Osteoblast (primary cell): Measurements from ENCODE around the gene RNFT1. TPM values are rescaled to one million over a fixed set of nuclear protein-coding genes. Genes with fewer than 3 reads are reported as not detected.
"Not testable (repeated sequence)": the region's sequence is repeated elsewhere in the genome, so short reads cannot be mapped to it uniquely, and the experiment has no call there.

Source experiments
- DNase-seq: peaks from one replicate; pipeline ENCODE4 v3.0.0; 2011; ENCODE audit warnings: low spot score, mixed read lengths; ENCODE audit not compliant: insufficient read length; ENCODE audit errors: missing footprints
- H2AFZ ChIP-seq: 2 replicates; pipeline ENCODE4 v1.6.0; 2011; ENCODE audit warnings: mild to moderate bottlenecking, low read length
- H3K27ac ChIP-seq: 2 replicates; pipeline ENCODE4 v1.5.1; 2011; ENCODE audit warnings: mild to moderate bottlenecking, low read depth, low read length, moderate library complexity
- H3K27me3 ChIP-seq: 2 replicates; pipeline ENCODE4 v1.6.0; 2012; ENCODE audit warnings: mild to moderate bottlenecking, control low read depth, inconsistent platforms, low read length, moderate library complexity; ENCODE audit not compliant: insufficient read depth
- H3K36me3 ChIP-seq: 2 replicates; pipeline ENCODE4 v1.5.1; 2011; ENCODE audit warnings: mild to moderate bottlenecking, low read length, control low read depth, moderate library complexity; ENCODE audit not compliant: insufficient read depth
- H3K4me1 ChIP-seq: 2 replicates; pipeline ENCODE4 v1.5.1; 2011; ENCODE audit warnings: mild to moderate bottlenecking, low read length, control low read depth, moderate library complexity; ENCODE audit not compliant: insufficient read depth
- H3K4me2 ChIP-seq: 2 replicates; pipeline ENCODE4 v1.6.0; 2011; ENCODE audit warnings: mild to moderate bottlenecking, low read length; ENCODE audit not compliant: insufficient read depth
- H3K4me3 ChIP-seq: fragments of 200-600 bp; sonication (generic); 3 replicates; pipeline ENCODE4 v1.5.1; 2012; ENCODE audit warnings: mild to moderate bottlenecking, low read length, inconsistent platforms; ENCODE audit not compliant: insufficient read depth
- H3K79me2 ChIP-seq: 2 replicates; pipeline ENCODE4 v1.6.0; 2012; ENCODE audit warnings: mild to moderate bottlenecking, low read length, control low read depth, inconsistent platforms; ENCODE audit not compliant: insufficient read depth
- H3K9me3 ChIP-seq: 2 replicates; pipeline ENCODE4 v1.5.1; 2011; ENCODE audit warnings: low read depth, low read length, control low read depth
- H4K20me1 ChIP-seq: 2 replicates; pipeline ENCODE4 v1.6.0; 2012; ENCODE audit warnings: mild to moderate bottlenecking, low read length, control low read depth; ENCODE audit not compliant: insufficient read depth
- CTCF ChIP-seq: IDR thresholded peaks from 2 replicates; pipeline ENCODE4 v1.5.1; 2011; ENCODE audit warnings: mild to moderate bottlenecking, low read depth, low read length, moderate library complexity; ENCODE audit errors: extremely low read depth
- total RNA-seq: library from RNA; depleted of rRNA; stranded (reverse); fragments of >200 nt; gene quantifications from 2 replicates; pipeline ENCODE4 v1.2.3, GENCODE V29; 2012

Gene RNFT1
- total RNA-seq, 1 donor, result 17.7 TPM

DNA sequence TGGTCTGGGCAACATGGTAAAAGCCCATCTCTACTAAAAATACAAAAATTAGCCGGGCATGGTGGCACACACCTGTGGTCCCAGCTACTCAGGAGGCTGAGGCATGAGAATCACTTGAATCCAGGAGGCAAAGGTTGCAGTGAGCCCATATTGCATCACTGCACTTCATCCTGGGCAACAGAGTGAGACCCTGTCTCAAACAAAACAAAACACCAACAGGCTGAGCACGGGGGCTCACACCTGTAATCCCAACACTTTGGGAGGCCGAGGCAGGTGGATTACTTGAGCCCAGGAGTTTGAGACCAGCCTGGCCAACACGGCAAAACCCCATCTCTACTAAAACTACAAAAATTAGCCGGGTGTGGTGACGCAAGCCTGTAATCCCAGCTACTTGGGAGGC lies 10.6 kb upstream of the RNFT1 start:
- not testable (repeated sequence) for H3K4me1 ChIP-seq, H4K20me1 ChIP-seq, H3K79me2 ChIP-seq, H3K27me3 ChIP-seq, H3K36me3 ChIP-seq, H2AFZ ChIP-seq, H3K27ac ChIP-seq, H3K4me3 ChIP-seq, H3K9me3 ChIP-seq, DNase-seq, H3K4me2 ChIP-seq

- not testable (repeated sequence) for H2AFZ ChIP-seq, H3K4me3 ChIP-seq, H3K36me3 ChIP-seq, H3K4me1 ChIP-seq, H3K27me3 ChIP-seq, H3K27ac ChIP-seq, H3K79me2 ChIP-seq, H3K9me3 ChIP-seq, DNase-seq, H3K4me2 ChIP-seq, H4K20me1 ChIP-seq
Measured at GRCh38 chr17:59973483-59973882, 8.9 kb upstream of the RNFT1 start.

- H3K4me3 ChIP-seq, result no peak overlapping the region
- H3K27me3 ChIP-seq, result no peaks in the 10 kb centered on the region
- no peak overlapping the region for H3K27ac ChIP-seq
- H3K4me1 ChIP-seq, result no peaks in the 10 kb centered on the region
- no peak for DNase-seq
- TF ChIP-seq CTCF, result no peak
- H3K4me2 ChIP-seq, result no peak overlapping the region
- H3K79me2 ChIP-seq, result no peaks in the 10 kb centered on the region
- H4K20me1 ChIP-seq, result no peaks in the 10 kb centered on the region
- H3K9me3 ChIP-seq, result no peaks in the 10 kb centered on the region
- H2AFZ ChIP-seq, result no peak overlapping the region
- H3K36me3 ChIP-seq, result no peaks in the 10 kb centered on the region
Measured at GRCh38 chr17:59972778-59973177, 8.2 kb upstream of the RNFT1 start.

- H3K4me1 ChIP-seq, DNase-seq, H3K4me3 ChIP-seq, H2AFZ ChIP-seq, H3K27me3 ChIP-seq, H3K36me3 ChIP-seq, H3K27ac ChIP-seq, H3K79me2 ChIP-seq, H3K9me3 ChIP-seq, H4K20me1 ChIP-seq, H3K4me2 ChIP-seq: not testable (repeated sequence)
Measured at GRCh38 chr17:59971771-59972170, 7.2 kb upstream of the RNFT1 start.

- peaks cover 6% of the 10 kb centered on the region for H3K36me3 ChIP-seq
- DNase-seq, result peak; percentile 86
Measured at GRCh38 chr17:59963738-59964481, 630 bp downstream of the RNFT1 start.

More at GRCh38 chr17:59963738-59964481, 630 bp downstream of the RNFT1 start:
- H3K9me3 ChIP-seq, result no peaks in the 10 kb centered on the region
- peak overlapping the region; percentile 92 for H3K27ac ChIP-seq
- H3K4me2 ChIP-seq, result peak overlapping the region; percentile 97
- TF ChIP-seq CTCF, result no peak
- peaks cover 3% of the 10 kb centered on the region for H4K20me1 ChIP-seq
- peak overlapping the region; percentile 98 for H2AFZ ChIP-seq
- H3K4me1 ChIP-seq, result peaks cover 16% of the 10 kb centered on the region
- peaks cover 12% of the 10 kb centered on the region for H3K79me2 ChIP-seq
- H3K4me3 ChIP-seq, result peak overlapping the region; percentile 91
- no peaks in the 10 kb centered on the region for H3K27me3 ChIP-seq
